GM19397 (cell line): ENCODE results near the gene CSPG5.

Experiments used
- ATAC-seq: cut with Tn5 transposase; IDR thresholded peaks from one replicate; pipeline ENCODE4 v1.9.1; 2021; ENCODE audit warnings: mild to moderate bottlenecking, moderate library complexity; ENCODE audit not compliant: unreplicated experiment

The CSPG5 gene, protein sequence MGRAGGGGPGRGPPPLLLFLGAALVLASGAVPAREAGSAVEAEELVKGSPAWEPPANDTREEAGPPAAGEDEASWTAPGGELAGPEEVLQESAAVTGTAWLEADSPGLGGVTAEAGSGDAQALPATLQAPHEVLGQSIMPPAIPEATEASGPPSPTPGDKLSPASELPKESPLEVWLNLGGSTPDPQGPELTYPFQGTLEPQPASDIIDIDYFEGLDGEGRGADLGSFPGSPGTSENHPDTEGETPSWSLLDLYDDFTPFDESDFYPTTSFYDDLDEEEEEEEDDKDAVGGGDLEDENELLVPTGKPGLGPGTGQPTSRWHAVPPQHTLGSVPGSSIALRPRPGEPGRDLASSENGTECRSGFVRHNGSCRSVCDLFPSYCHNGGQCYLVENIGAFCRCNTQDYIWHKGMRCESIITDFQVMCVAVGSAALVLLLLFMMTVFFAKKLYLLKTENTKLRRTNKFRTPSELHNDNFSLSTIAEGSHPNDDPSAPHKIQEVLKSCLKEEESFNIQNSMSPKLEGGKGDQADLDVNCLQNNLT

DNA sequence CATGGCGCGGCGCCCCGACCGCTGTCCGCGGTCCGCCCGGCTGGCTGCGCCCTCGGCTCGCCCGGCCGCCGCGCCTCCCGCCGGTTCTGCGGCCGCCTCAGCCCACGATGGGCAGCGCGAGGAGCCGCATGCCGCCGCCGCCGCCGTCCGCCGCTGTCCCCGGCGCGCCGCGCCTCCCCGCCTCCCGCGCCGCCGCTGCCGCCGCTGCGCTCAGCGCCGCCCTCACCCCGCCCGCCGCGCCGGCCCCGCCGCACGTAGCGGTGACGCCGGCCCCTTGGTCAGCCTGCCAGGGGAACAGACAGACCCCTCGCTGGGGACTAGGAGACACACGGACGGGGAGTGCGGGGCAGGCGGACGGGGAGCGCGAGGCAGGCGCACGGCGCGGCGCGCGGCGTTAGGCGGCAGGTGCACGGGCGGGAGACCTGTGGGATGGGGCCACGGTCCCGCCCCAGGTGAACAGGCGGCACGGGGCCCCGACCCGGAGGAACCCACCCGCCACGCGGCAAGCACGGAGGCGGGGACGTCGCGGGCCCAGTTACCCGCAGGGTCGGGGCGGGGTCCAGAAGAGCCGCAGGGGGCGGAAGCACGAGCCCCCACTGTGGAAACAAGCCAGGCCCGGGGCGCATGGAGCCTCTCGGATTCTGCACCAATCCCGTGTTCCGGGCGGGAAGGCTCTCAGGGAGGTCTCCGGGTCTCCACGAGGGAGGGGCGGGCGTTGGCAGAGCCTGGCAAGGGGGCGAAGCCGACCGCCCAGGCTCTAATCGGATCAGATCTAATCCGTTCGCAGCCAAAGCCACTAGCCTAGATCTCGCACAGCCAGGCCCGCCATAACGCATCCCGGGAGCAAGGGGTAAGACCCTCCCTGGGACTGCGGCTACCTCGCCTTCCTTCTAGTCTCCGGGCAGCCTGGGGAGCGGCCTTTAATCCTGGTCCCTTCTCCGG lies at the start of gene CSPG5:
Gene CSPG5, minus strand, starts transcription at position 175 of the 942 bp plus-strand sequence. Its CDS starts 172 bp downstream, at position 3.
- ATAC-seq: no peak

DNA sequence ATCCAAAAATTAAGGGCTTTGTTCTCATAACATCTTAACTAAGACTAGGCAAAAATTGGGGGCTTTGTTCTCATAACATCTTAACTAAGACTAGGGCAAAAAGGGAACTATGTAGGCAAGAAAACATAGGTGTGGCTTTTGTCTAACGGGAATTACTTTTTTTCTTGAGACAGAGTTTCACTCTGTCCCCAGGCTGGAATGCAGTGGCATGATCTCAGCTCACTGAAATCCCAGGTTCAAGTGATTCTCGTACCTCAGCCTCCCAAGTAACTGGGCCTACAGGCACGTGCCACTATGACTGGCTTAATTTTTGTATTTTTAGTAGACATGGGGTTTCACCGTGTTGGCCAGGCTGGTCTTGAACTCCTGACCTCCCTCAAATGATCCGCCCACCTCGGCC lies 49.8 kb upstream of the CSPG5 start:
- no peak for ATAC-seq

DNA sequence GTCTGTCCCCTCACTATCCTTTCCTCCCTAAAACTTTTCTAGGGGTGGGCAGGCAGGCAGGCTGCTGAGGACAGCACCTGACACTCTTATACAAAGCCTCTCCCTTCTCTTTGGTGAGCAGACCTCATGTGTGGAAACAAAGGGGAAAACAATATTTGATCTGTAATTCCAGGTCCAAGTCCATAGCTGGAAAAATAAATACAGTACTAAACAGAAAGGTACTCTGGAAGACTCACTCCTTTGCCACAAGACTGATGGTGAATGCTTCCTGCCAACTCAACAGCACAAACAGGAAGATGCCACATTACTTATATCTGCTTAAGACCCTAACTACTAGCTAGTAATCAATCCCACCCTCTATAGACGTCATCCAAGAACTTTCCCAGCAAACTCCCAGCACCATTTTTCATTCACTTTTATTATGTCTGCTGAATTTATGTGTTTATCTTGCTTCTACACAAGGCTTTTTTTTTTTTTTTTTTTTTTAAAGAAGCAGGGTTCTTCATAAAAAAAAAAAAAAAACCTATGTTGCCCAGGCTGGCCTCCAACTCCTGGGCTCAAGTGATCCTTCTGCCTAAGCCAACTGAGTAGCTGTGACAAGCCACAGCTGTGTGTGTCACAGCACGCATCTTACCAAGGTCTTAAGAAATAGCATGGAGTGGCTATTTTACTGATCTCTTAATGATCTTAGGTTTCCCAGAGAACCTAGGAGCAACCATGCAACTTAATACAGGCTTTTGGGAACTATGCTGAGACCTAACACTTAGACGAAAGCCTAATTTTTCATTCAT lies 44.2 kb upstream of the CSPG5 start:
- no peak for ATAC-seq

DNA sequence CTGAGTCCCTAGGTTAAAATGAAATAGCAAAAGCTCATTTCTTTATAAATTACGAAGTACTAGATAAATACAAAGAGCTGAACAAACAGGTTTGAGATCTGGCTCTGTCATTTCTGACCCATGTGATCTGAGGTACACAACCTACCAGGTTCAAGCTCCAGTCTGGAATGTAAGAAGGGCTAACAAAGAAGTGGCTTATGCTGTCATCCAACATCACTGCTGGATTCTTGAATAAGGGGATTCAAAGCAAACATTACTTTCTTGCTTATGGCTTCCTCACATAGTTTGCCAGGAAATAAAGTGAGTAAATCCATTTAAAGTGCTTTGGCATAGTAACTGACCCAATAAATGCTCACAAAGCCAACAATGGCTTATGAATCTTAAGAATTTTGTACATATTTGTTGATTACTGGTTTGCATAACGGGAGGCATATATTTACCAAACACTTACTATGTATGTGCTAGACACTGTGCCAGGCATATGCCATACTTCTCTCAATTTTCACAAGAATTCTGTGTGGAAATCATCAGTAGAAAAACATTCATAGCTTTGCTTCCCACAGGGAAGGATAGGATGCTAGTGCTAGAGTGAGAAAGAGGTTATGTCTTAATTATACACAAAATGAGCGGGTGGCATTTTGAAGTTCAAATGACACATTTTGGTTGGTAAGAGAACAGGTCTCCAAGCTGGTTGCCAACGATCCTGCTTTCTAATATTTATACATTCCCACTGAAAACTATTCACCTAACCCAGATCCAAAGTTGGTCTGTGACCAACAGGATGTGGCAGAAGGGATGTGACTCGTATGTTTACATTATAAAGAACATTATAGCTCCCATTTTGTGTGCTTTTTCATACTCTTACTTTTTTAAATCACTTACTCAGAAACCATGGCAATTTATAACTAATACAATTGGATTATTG lies 38.7 kb upstream of the CSPG5 start:
- ATAC-seq: no peak

DNA sequence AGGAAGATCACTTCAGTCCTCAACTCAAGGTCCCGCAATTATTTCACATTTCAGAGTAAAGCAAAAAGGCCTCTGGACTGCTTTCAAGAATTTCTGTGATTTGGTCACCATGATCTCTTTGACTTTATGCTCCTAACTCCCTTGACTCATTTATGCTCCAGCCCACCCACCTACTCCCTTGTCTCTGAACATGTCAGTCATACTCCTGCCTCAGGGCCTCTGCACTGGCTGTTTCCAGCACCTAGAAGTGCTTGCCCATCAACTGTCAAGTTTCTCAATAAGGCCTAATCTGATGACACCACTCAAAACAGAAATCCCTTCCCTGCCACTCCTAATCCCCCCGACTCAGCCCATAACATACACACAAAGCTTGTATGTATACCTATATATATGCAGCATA lies 36.1 kb upstream of the CSPG5 start:
- no peak for ATAC-seq

DNA sequence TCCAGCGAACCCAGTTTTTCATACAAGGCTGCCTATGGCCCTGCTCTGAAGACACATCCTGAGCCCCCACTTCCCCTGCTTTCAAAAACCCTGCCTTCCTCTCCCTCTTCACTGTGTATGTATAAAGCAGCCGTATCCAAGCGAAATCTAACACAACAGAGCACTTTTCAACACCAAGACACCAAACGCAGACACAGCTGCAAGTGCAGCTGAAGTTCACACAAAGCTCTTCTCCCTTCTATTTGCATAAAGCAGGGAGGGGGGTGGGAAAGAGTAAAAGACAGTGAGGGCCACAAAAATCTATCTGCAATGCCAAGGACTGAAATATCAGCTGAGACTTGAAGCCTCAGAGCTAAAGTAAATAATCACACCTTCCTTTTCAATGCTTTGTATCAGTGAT lies 35.1 kb upstream of the CSPG5 start:
- no peak for ATAC-seq

DNA sequence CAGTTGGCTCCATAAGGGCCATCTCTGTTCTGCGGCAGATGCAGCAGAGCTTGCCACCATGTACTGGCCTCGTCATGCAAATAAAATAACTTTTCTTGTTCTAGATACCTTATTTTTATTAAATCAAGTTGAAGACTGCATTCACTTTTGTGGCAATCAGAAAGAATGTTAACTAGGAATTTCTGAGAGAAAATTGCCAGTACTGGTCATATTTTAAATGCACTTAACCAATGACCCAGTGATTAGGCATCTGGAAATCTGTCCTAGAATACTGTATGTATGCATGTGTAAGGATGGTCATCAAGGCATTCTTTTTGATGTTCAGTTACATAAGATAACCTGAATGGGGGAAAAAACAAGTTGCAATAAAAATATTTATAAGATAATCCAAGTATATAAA lies 34.2 kb upstream of the CSPG5 start:
- no peak for ATAC-seq

DNA sequence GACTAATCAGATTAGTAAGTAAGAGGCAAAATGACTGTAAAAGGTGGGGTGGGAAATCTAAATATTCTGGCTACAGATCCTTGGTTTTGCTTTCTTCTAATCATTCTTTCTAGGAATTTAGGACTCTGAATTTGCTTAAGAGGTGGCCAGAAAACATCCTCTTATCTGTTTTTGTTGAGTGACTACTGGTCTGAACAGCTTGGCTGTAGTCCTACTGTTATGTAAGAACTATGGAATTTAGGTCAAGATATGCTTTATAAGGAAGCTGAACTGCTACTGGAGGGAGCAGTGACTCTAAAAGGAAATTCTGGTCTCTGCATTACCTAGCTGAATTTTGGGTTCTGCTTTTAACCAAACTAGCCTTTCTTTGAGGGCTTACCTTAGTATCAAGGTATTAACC lies 33.5 kb upstream of the CSPG5 start:
- ATAC-seq: no peak

DNA sequence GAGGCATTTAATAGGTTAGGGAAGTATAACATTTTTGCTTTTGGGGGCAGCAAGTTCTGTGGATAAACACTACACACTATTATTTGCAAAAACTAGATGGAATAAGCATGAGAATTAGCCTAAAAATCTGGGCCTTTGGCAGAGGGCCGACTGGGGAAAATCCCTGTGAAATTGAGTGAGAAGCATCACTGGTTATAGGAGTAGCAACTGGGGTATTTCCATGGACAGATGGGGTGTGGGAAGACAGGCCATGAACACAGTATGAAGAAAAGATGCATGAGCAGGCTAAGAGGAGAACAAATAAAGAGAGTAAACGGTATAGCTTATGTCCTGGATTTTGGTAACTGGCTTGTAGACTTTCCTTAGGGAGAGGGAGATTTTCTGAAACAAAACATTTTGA lies 32.9 kb upstream of the CSPG5 start:
- no peak for ATAC-seq

DNA sequence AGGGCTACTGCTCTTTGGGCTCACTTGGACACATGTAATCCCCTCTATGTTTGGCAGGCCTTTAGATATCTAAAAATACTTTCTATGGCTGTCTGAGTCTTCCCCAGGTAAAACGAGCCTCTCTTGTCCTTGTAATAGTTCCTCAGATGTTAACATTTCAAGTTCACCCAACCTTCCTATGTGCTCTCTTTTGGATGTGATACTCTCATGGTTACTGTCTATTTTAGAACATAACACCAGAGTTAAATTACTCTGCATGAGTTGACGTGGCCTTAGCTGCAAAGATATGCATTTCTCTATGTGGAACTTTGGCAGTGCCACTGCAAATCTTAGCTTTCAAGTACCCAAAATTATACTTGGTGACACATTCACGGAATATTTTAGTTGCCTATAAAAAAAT lies 31.9 kb upstream of the CSPG5 start:
- no peak for ATAC-seq

DNA sequence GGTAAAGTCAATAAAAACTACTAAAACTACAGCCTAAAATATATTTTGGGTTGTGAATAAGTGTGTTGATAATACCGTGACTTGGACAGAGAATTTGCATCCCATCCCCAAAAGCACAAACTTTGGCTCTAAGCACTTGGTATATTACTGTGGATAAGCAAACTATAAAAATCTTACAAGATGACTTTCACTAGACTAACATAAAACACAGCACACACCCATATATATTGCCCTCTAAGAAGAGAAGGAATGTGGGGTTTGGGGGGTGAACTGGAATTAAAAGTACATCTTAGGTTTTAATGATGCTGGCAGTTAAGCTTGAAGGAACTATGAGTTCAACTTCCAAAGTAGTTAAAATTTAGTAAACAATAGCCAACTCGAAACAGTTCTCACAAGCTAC lies 28.7 kb upstream of the CSPG5 start:
- no peak for ATAC-seq

DNA sequence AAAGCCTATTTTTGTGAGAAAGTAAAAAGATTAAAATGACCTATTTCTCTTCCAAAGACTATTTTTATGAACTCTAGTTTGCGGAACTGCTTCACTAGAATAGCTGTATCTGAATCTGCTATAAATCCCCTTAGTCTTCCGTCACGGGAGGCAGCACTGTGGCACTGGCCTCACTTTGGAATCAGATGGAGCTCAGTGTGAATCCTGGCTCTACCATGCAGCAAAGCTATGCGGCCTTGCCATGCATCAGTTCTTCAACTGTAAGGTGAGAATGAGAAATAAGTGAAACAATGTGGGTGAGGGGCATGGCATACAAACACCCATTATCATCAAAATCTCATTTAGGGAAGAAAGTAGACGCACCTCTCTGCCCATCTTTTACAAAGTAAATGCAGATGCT lies 27.5 kb upstream of the CSPG5 start:
- ATAC-seq: no peak

DNA sequence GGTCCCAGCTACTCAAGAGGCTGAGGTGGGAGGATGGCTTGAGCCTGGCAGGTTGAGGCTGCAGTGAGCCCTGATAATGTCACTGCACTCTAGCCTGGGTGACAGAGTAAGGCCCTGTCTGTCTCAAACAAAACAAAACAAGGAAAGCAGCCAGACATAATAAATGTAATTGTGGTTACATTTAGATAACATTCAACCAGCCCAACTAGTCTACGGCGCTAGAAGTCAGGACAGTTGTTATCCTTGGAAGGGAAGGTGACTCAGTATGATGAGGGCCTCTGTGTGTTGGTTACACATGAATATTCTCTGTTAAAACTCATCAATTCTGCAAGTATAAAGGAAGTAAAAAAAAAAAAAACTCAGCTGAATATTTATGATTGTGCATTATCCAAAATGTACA lies 27.0 kb upstream of the CSPG5 start:
- ATAC-seq: no peak

DNA sequence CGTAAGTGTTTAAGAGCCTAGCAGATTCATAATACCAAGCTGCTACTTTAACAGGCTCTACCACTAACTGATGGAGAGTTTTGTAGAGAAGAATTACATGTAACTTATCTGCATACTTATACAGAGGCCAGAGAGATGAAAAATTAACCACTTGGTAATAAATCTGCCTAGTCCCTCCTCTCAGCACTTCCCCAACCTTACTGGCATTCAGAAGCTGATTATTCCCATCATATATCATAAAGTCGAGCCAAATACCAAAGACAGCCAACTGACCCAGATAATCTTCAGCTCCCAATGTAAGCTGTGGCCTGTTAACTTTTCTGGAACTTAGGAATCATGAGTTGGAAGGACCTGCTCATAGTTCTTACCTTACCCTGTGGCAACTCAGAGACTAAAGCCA lies 25.5 kb upstream of the CSPG5 start:
- ATAC-seq: no peak

DNA sequence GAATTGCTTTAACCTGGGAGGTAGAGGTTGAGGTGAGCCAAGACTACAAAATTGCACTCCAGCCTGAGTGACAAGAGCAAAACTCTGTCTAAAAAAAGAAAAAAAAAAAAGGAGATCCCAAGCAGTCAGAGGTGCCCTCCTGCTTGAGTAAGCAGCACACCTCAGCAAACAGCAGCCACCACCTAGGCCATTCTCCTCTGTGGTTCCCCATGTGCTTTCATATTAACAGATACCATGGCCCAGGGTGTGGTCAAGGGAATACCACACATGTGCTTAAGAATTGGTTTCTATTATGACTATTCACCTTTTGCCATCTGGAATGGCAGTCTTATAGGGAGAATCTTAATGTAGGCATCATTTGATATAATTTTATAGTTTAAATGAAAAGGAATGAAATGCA lies 24.7 kb upstream of the CSPG5 start:
- no peak for ATAC-seq

DNA sequence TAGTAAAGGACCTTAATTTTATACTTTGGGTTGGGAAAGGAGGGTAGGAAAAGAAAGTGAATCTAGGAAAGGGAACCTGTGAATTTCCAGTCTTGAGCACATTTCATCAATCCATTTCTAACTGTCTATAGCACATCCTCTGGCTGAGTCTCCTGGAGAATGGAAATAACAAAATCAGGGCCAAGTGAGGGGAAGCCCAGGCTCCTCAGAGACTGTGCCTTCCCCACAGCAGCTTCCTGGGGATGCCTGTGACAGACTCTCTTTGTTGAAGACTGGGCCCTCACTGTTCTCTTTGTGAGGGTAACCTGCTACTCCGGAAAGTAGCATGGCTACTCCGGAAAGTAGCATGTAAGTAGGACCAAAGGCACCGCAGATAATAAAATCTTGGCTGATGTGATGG lies 22.6 kb upstream of the CSPG5 start:
- ATAC-seq: no peak

DNA sequence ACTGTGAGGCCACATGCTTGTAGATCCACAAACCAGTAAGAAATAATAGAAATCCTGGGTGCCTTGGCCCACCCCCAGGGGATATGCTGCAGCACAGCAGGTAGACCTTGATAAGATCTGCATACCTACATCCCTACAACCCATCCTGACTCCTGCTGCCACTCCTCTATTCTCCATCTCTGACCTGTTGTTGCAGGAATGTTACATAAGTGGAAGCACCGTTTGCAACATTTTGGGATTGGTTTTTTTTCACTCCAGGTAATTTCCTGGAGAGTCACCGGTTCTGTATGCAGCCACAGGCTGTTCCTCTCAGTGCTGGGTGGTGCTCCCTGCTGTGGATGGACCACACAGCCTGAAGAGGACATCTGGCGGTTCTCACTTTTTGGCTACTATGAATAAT lies 16.1 kb upstream of the CSPG5 start:
- ATAC-seq: no peak

DNA sequence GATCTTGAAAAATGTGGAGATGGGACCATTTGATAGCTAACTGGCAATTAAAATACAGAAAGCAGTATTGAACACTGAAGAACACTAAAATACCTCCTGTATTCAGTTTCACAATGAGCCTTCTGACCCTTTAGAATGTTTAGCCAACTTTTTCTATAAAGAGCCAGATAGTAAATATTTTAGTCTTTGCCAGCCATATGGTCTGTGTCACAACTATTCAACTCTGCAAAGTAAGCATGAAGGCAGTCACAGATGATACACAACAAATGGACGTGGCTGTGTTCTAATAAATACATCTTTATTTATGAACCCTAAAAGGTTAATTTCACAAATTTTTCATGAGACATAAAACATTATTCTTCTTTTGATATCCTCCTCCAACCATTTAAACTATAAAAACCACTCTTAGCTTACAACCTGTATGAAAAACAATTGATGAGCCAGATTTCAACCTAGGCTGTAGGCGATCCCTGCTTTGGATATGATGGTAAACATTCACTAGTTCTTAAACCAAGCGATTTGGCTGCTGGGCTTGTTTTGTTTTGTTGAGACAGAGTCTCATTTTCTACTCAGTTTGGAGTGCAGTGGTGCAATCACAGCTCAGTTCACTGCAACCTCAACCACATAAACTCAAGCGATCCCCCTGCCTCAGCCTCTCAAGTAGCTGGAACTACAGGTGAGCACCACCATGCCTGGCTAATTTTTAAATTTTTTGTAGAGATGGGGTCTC lies 13.6 kb upstream of the CSPG5 start:
- no peak for ATAC-seq

DNA sequence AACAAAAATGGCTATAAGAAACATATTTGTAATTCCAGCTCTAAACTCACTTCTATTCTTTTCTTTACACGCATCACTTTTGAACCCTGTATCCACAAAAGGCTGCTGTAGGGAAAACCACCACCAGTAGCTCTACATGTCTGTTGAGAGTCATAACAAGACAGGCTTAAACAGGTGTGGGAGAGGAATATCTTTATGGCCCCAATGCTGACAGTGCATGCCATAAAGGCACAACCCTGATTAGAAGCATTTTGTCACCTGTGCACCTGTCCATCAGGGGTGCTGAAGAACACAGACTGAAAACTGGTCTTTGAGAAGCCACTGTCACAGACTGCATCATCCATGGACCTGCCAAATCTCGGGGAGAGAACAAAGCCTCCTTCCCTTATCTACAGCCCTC lies 11.6 kb upstream of the CSPG5 start:
- ATAC-seq: no peak
